Measurements from ENCODE around the gene THBS4.

DNA sequence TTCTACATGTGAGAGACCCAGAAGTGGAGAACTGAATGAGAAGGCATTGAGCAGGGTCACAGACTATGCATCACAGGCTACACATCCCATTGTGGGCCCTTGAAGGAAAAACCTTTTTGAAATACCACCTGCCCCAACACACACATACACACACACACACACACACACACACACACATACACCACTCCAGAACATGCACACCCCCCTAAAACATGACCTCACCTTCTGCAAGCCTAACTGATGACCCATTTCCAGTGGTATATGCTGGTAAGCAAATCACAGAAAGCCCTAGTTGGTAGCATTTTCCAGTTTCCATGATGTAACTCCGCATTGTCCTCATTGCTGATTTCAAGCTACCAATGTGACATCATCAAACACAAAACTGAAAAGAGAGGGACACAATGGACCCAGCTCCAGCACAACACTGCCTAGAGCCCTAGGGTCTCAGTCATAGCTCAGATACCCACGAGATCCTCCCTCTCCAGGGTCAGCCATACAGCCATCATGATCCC lies 36.4 kb downstream of the THBS4 start:
- TF ChIP-seq, protein P1, sequence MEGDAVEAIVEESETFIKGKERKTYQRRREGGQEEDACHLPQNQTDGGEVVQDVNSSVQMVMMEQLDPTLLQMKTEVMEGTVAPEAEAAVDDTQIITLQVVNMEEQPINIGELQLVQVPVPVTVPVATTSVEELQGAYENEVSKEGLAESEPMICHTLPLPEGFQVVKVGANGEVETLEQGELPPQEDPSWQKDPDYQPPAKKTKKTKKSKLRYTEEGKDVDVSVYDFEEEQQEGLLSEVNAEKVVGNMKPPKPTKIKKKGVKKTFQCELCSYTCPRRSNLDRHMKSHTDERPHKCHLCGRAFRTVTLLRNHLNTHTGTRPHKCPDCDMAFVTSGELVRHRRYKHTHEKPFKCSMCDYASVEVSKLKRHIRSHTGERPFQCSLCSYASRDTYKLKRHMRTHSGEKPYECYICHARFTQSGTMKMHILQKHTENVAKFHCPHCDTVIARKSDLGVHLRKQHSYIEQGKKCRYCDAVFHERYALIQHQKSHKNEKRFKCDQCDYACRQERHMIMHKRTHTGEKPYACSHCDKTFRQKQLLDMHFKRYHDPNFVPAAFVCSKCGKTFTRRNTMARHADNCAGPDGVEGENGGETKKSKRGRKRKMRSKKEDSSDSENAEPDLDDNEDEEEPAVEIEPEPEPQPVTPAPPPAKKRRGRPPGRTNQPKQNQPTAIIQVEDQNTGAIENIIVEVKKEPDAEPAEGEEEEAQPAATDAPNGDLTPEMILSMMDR (IDR thresholded peaks at IDR 0.05): no peak
- TF ChIP-seq POLR2A (IDR thresholded peaks at IDR 0.05; ENCODE audit: low read depth): no peak
